Measurements from ENCODE around the gene OXA1L. TPM values are rescaled to one million over a fixed set of nuclear protein-coding genes. Genes with fewer than 3 reads are reported as not detected.
"Not testable (repeated sequence)": the region's sequence is repeated elsewhere in the genome, so short reads cannot be mapped to it uniquely, and the experiment has no call there.

OXA1L gene
- total RNA-seq, 1 experiment from 2014 or later = 103 TPM

- Mint-ChIP-seq H3K9me3 (ENCODE audit: unreplicated experiment) (no peaks in the 10 kb centered on the region), H3K36me3 (ENCODE audit: insufficient read depth, unreplicated experiment) (no peaks in the 10 kb centered on the region), H3K4me1 (ENCODE audit: insufficient read depth, unreplicated experiment) (no peaks in the 10 kb centered on the region), H3K27me3 (ENCODE audit: insufficient read depth, unreplicated experiment) (no peaks in the 10 kb centered on the region), H3K27ac (ENCODE audit: low read depth, unreplicated experiment) (no peak overlapping the region), H3K4me3 (ENCODE audit: unreplicated experiment) (no peak overlapping the region)
- no peak for TF ChIP-seq CTCF (IDR thresholded peaks at IDR 0.05; ENCODE audit: unreplicated experiment)
- DNase-seq (ENCODE audit: unreplicated experiment) = no peak
- intact Hi-C loops (cut with micrococcal nuclease) = no loop called here
- ChIA-PET CTCF (interaction anchor here (0.7 to 1.2 kb wide), 2 partner anchors 8 to 99 kb away, joined by 4 to 5 read pairs; no protein-coding TSS in a partner anchor), POLR2A (interaction anchor here (1.6 kb wide), 1 partner anchor 14 kb away, joined by 5 read pairs; the partner anchor contains the start of gene OXA1L)
- BruUV-seq (replicated peaks) = no TSS peak
Measured at GRCh38 chr14:22752422-22752821, 14.1 kb upstream of the OXA1L start.

- no peaks in the 10 kb centered on the region for H3K27me3 Mint-ChIP-seq (ENCODE audit: insufficient read depth, unreplicated experiment)
- no peak for DNase-seq (ENCODE audit: unreplicated experiment)
- H3K4me3 Mint-ChIP-seq (ENCODE audit: unreplicated experiment) = no peak overlapping the region
- CTCF ChIA-PET = interaction anchor here (0.9 kb wide), 1 partner anchor 99 kb away, joined by 3 read pairs; no protein-coding TSS in a partner anchor
- intact Hi-C loops (cut with micrococcal nuclease) = no loop called here
- H3K36me3 Mint-ChIP-seq (ENCODE audit: insufficient read depth, unreplicated experiment) = no peaks in the 10 kb centered on the region
- no peak for TF ChIP-seq CTCF (IDR thresholded peaks at IDR 0.05; ENCODE audit: unreplicated experiment)
- BruUV-seq (replicated peaks) = no TSS peak
- no peaks in the 10 kb centered on the region for H3K9me3 Mint-ChIP-seq (ENCODE audit: unreplicated experiment)
- POLR2A ChIA-PET = interaction anchor here (1.6 kb wide), 1 partner anchor 13 kb away, joined by 5 read pairs; the partner anchor contains the start of gene OXA1L
- H3K27ac Mint-ChIP-seq (ENCODE audit: low read depth, unreplicated experiment) = no peak overlapping the region
- H3K4me1 Mint-ChIP-seq (ENCODE audit: insufficient read depth, unreplicated experiment) = no peaks in the 10 kb centered on the region
Measured at GRCh38 chr14:22753586-22753985, 12.9 kb upstream of the OXA1L start.

- H3K4me3 Mint-ChIP-seq (ENCODE audit: unreplicated experiment); CTCF ChIA-PET; DNase-seq (ENCODE audit: unreplicated experiment); H3K9me3 Mint-ChIP-seq (ENCODE audit: unreplicated experiment); intact Hi-C loops (cut with micrococcal nuclease); H3K27me3 Mint-ChIP-seq (ENCODE audit: insufficient read depth, unreplicated experiment); POLR2A ChIA-PET; H3K27ac Mint-ChIP-seq (ENCODE audit: low read depth, unreplicated experiment); BruUV-seq (replicated peaks); H3K4me1 Mint-ChIP-seq (ENCODE audit: insufficient read depth, unreplicated experiment): not testable (repeated sequence)
- peaks cover 20% of the 10 kb centered on the region for H3K36me3 Mint-ChIP-seq (ENCODE audit: insufficient read depth, unreplicated experiment)
Measured at GRCh38 chr14:22757972-22758650, 8.4 kb upstream of the OXA1L start.

- ChIA-PET POLR2A (interaction anchor here (1.0 to 1.5 kb wide), 2 partner anchors 33 to 109 kb away, joined by 3 read pairs; no protein-coding TSS in a partner anchor), CTCF (interaction anchor here (0.7 to 0.8 kb wide), 3 partner anchors 11 to 17 kb away, joined by 3 to 4 read pairs (median 3); no protein-coding TSS in a partner anchor)
- DNase-seq (ENCODE audit: unreplicated experiment) = no peak
- TF ChIP-seq CTCF (IDR thresholded peaks at IDR 0.05; ENCODE audit: unreplicated experiment) = no peak
- no peaks in the 10 kb centered on the region for H3K27me3 Mint-ChIP-seq (ENCODE audit: insufficient read depth, unreplicated experiment)
- BruUV-seq (replicated peaks) = no TSS peak
- peaks cover 5% of the 10 kb centered on the region for H3K4me1 Mint-ChIP-seq (ENCODE audit: insufficient read depth, unreplicated experiment)
- no peak overlapping the region for H3K4me3 Mint-ChIP-seq (ENCODE audit: unreplicated experiment)
- peaks cover 42% of the 10 kb centered on the region for H3K36me3 Mint-ChIP-seq (ENCODE audit: insufficient read depth, unreplicated experiment)
- H3K9me3 Mint-ChIP-seq (ENCODE audit: unreplicated experiment) = no peaks in the 10 kb centered on the region
- H3K27ac Mint-ChIP-seq (ENCODE audit: low read depth, unreplicated experiment) = no peak overlapping the region
- intact Hi-C loops (cut with micrococcal nuclease) = no loop called here
Measured at GRCh38 chr14:22761734-22762133, 4.8 kb upstream of the OXA1L start.

Data from MCF 10A (cell line).